ENCODE measurements around the gene VAPB. TPM values are rescaled to one million over a fixed set of nuclear protein-coding genes. Genes with fewer than 3 reads are reported as not detected.
A peak's percentile ranks its signal among the peaks of the same experiment; 100 is the strongest.

The VAPB gene
- total RNA-seq, 1 donor from 2014 or later = 72.4 TPM

GRCh38 chr20:58467572-58468527 is 78.8 kb downstream of the VAPB start:
- no peak for DNase-seq (ENCODE audit: missing footprints)
- ATAC-seq = no peak
- intact Hi-C loops (cut with DNase I) = no loop called here

- intact Hi-C loops (cut with DNase I) = no loop called here
These were observed 80.6 kb downstream of the VAPB start for GRCh38 chr20:58469616-58470015.

GRCh38 chr20:58470336-58471192 is 81.5 kb downstream of the VAPB start:
- DNase-seq (ENCODE audit: missing footprints) (no peak), ATAC-seq (peak; percentile 23)
- intact Hi-C loops (cut with DNase I) = no loop called here

More at GRCh38 chr20:58469616-58470015, 80.6 kb downstream of the VAPB start:
- ATAC-seq (no peak), DNase-seq (ENCODE audit: missing footprints) (no peak)

DNA sequence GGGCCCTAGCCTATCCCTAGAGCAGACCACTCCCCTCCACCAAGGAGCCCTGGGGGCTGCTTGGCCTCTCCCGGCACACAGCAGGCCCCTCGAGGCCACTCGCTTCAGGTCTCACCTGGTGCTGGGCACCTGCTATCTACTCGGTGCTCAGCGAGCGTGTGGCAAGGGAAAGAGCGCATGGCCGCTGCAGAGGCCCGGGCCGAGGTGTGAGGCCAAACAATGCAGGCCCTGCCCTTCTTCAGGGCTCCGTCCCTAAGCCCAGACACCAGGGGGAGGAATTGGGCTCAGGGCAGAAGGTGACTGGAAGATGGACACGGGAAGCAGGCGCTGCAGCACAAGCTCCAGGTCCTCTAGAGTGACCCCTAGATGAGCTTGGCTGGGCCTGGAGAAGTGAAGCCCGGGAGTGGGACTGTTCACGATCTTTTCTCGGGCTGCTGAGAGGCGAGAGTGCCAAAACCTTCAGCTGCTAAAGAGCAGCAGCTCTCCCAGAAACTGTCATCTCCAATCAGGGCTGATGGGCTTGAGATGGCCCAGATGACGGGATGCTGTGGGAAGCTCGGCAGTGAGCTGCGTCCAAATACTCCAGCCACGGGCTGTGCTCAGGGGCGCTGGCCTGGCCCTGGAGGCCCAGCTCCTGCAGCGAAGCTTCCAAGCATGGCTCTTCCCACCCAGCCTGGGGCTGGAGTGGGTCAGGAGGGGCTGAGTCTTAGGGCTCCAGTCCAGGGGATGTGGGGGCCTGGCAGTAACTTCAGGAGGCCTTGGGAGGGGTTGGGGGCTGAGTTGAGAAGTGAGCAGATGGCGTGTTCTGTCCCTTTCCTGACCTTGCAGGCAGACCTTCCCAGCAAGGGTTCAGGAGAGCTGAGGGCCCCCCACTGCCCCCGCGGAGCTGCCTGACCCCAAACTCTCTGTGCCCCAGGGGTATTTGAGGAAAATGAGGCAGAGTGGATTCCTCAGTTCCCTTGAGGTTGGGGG is 82.5 kb downstream of the VAPB start:
- intact Hi-C loops (cut with DNase I) = no loop called here
- peak; percentile 81 for DNase-seq (ENCODE audit: missing footprints)
- peak; percentile 96 for ATAC-seq

GRCh38 chr20:58472273-58473018 is 83.4 kb downstream of the VAPB start:
- DNase-seq (ENCODE audit: missing footprints) (no peak), ATAC-seq (no peak)
- intact Hi-C loops (cut with DNase I) = no loop called here

- no peak for DNase-seq (ENCODE audit: missing footprints)
- intact Hi-C loops (cut with DNase I) = no loop called here
- no peak for ATAC-seq
These were observed 84.7 kb downstream of the VAPB start for GRCh38 chr20:58473453-58474425.

DNA sequence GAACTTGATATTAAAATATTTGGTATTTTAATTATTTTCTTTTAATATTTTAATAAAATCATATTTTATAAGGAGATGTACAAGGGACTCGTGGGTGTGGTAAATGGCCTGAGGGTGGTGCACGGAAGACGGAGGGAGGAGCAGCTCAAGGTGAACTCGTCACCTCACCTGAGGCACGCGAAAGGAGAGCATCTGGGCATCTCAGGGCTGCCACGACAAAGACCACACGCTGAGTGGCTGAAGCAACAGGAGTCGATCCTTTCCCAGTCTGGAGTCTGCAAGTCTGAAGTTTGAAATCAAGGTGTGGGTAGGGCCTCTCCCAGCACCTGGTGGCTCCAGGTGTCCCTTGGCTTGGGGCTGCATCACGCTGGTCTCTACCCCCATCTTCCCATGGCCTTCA is 86.4 kb downstream of the VAPB start:
- intact Hi-C loops (cut with DNase I) = no loop called here
- ATAC-seq = no peak
- no peak for DNase-seq (ENCODE audit: missing footprints)

DNA sequence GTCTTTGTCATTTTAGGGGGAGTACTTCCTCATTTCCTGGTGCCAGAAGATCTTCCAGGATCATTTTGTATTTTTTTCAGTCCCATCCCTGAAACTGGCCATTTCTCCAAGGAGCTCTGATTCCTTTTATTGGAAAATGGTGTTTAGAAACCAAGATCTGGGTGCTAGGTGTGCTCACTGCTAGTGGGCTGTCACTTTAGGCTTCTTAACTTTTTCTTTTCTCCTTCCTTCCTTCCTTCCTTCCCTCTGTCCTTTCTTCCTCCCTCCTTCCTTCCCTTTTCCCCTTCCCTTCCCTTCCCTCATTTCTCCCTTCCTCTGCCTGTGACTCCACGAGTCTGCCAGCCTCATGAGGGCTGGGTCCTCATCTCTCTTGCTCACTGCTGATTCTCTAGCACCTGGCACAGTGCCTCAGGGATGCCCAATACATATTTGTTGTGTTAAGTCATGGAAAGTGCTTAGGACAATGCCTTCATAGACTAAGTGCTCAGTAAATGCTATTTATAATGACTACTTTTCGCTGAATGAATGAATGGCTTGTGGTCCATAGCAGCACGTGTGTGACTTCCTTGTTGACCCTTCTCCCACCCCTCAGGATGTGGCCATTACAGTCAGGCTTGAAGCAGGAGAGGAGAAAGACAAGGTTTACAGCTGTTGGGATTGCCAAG is 89.2 kb downstream of the VAPB start:
- DNase-seq (ENCODE audit: missing footprints) (no peak), ATAC-seq (no peak)
- intact Hi-C loops (cut with DNase I) = no loop called here

GRCh38 chr20:58479726-58480440 is 90.9 kb downstream of the VAPB start:
- peak; percentile 32 for ATAC-seq
- intact Hi-C loops (cut with DNase I) = no loop called here
- DNase-seq (ENCODE audit: missing footprints) = no peak

GRCh38 chr20:58480551-58481336 is 91.7 kb downstream of the VAPB start:
- ATAC-seq = peak; percentile 74
- intact Hi-C loops (cut with DNase I) = no loop called here
- no peak for DNase-seq (ENCODE audit: missing footprints)

GRCh38 chr20:58481481-58482021 is 92.5 kb downstream of the VAPB start:
- intact Hi-C loops (cut with DNase I) = no loop called here
- DNase-seq (ENCODE audit: missing footprints) (no peak), ATAC-seq (peak; percentile 32)

DNA sequence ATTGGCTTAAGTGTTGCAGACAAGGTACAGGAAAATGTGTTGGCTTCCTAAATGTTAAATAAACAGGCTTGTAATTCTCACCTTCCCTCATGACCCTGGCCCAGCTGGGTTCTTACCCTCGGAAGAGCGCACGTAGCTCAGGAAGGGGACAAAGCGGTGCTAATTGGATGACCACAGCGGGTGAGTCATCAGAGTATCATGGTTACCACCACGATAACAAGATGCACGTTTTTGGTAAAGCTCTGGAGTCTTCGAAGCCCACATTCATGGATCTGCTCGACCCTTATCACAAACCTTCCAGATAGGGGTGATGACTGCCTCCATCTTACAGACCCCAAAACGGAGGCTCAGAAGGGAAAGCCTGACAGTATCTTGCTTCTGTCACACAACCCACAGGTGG is 93.4 kb downstream of the VAPB start:
- ATAC-seq (no peak), DNase-seq (ENCODE audit: missing footprints) (no peak)
- intact Hi-C loops (cut with DNase I) = no loop called here

- intact Hi-C loops (cut with DNase I) = no loop called here
- no peak for ATAC-seq
- DNase-seq (ENCODE audit: missing footprints) = no peak
These were observed 94.0 kb downstream of the VAPB start for GRCh38 chr20:58483051-58483450.

GRCh38 chr20:58483470-58483869 is 94.4 kb downstream of the VAPB start:
- ATAC-seq (no peak), DNase-seq (ENCODE audit: missing footprints) (no peak)
- intact Hi-C loops (cut with DNase I) = no loop called here

DNA sequence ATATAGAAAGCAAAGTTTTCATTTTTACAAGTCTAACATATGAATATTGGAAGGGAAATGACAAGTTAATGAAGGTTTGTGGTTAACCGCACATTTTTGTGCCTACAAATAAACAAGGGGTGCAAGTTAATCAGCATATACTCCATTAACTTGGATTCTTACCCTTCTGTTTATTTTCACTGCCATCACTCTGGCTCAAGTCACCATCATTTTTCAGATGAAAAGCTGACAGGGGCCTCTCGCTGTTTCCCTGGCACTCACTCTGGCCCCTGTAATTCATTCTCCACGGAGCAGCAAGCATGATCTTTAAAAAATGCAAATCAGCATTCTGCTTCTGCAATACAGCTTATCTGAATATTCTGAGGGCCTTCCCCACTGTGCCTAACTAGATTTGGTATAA is 96.4 kb downstream of the VAPB start:
- ATAC-seq = no peak
- intact Hi-C loops (cut with DNase I) = no loop called here

More for the DNA sequence above, 96.4 kb downstream of the VAPB start:
- DNase-seq (ENCODE audit: missing footprints) = no peak

Data from Right ventricle myocardium inferior (tissue), 1 donor.